AG04450 (cell line): ENCODE results near the gene PTMA. TPM values are rescaled to one million over a fixed set of nuclear protein-coding genes. Genes with fewer than 3 reads are reported as not detected.

ENCODE experiments used
- CTCF ChIA-PET: fragments of 300-600, 350-600 bp; formaldehyde crosslinking; extraction: SDS; loops from one replicate; lab custom pipeline; 2022; ENCODE audit warnings: antibody characterized with exemption, inconsistent platforms; lab: Charles Lee
- POLR2A ChIA-PET: fragments of 350-600 bp; formaldehyde crosslinking; extraction: SDS; loops from one replicate; lab custom pipeline; 2021; ENCODE audit warnings: antibody characterized with exemption, inconsistent platforms; lab: Yijun Ruan, JAX
- DNase-seq: peaks from one replicate; pipeline ENCODE4 v3.0.0-alpha.2; 2011; ENCODE audit warnings: low read depth, low spot score
- H3K27ac ChIP-seq: one replicate; pipeline ENCODE4 v1.5.1; 2012; ENCODE audit warnings: low read depth, low read length, control low read depth
- H3K27me3 ChIP-seq: one replicate; pipeline ENCODE4 v1.6.0; 2012; ENCODE audit warnings: low read length; ENCODE audit not compliant: control insufficient read depth, insufficient read depth
- H3K4me3 ChIP-seq: 2 replicates; pipeline ENCODE4 v1.5.1; 2011; ENCODE audit warnings: mild to moderate bottlenecking, low read depth, low read length, control low read depth
- H3K9me3 ChIP-seq: 2 replicates; pipeline ENCODE4 v1.5.1; 2012; ENCODE audit warnings: low read length; ENCODE audit not compliant: control insufficient read depth, insufficient read depth
- polyA plus RNA-seq: library from polyadenylated mRNA; depleted of rRNA; stranded (reverse); fragments of >200 nt; gene quantifications from 2 replicates; pipeline ENCODE4 v1.2.3, GENCODE V29; 2011
- TF ChIP-seq, protein P1 (sequence below): IDR thresholded peaks from 2 replicates; pipeline ENCODE4 v1.5.1; 2011; ENCODE audit warnings: low read depth, low read length, control low read depth, inconsistent platforms

Gene PTMA
- polyA plus RNA-seq, 1 experiment = 681 TPM

DNA sequence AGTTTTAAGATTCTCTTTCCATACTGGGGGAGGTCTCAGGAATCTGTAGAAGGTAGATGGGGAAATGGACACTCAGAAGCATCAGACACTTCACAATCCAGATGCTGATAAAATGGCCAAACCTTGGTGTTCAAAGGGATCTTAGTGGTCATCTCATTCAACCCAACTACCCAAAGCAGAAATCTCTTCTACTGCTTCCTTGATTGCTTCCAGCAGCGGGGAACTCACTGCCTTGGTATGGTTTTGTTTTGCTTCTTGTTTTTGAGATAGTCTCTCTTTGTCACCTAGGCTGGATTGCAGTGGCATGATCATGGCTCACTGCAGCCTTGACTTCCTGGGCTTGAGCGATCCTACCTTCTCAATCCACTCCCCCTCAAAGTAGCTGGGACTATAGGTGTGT, 39.3 kb upstream of the PTMA start:
- CTCF ChIA-PET = interaction anchor here (5.6 kb wide), 1 partner anchor 7 kb away, joined by 74 read pairs; no protein-coding TSS in a partner anchor
- Histone ChIP-seq H3K27ac (no peak overlapping the region), H3K9me3 (no peaks in the 10 kb centered on the region; the same call in 1 of the 2 replicates), H3K27me3 (no peaks in the 10 kb centered on the region), H3K4me3 (no peak overlapping the region)
- no peak for DNase-seq
- POLR2A ChIA-PET = interaction anchor here (0.9 kb wide), 1 partner anchor 39 kb away, joined by 3 read pairs; the partner anchor contains the start of gene PTMA
- TF ChIP-seq, protein P1, sequence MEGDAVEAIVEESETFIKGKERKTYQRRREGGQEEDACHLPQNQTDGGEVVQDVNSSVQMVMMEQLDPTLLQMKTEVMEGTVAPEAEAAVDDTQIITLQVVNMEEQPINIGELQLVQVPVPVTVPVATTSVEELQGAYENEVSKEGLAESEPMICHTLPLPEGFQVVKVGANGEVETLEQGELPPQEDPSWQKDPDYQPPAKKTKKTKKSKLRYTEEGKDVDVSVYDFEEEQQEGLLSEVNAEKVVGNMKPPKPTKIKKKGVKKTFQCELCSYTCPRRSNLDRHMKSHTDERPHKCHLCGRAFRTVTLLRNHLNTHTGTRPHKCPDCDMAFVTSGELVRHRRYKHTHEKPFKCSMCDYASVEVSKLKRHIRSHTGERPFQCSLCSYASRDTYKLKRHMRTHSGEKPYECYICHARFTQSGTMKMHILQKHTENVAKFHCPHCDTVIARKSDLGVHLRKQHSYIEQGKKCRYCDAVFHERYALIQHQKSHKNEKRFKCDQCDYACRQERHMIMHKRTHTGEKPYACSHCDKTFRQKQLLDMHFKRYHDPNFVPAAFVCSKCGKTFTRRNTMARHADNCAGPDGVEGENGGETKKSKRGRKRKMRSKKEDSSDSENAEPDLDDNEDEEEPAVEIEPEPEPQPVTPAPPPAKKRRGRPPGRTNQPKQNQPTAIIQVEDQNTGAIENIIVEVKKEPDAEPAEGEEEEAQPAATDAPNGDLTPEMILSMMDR = no peak

- no peak overlapping the region for H3K4me3 ChIP-seq
- H3K27ac ChIP-seq = no peak overlapping the region
- TF ChIP-seq, protein P1 = no peak
- no peak for DNase-seq
- H3K9me3 ChIP-seq = no peaks in the 10 kb centered on the region; the same call in 1 of the 2 replicates
- CTCF ChIA-PET = interaction anchor here (0.9 to 7.5 kb wide), 6 partner anchors 9 to 70 kb away, joined by 3 to 256 read pairs (median 5); no protein-coding TSS in a partner anchor
- POLR2A ChIA-PET = interaction anchor here (1.6 kb wide), 1 partner anchor 37 kb away, joined by 9 read pairs; the partner anchor contains the start of gene PTMA
- H3K27me3 ChIP-seq = no peaks in the 10 kb centered on the region
These were observed 36.9 kb upstream of the PTMA start for GRCh38 chr2:231671270-231672050.

DNA sequence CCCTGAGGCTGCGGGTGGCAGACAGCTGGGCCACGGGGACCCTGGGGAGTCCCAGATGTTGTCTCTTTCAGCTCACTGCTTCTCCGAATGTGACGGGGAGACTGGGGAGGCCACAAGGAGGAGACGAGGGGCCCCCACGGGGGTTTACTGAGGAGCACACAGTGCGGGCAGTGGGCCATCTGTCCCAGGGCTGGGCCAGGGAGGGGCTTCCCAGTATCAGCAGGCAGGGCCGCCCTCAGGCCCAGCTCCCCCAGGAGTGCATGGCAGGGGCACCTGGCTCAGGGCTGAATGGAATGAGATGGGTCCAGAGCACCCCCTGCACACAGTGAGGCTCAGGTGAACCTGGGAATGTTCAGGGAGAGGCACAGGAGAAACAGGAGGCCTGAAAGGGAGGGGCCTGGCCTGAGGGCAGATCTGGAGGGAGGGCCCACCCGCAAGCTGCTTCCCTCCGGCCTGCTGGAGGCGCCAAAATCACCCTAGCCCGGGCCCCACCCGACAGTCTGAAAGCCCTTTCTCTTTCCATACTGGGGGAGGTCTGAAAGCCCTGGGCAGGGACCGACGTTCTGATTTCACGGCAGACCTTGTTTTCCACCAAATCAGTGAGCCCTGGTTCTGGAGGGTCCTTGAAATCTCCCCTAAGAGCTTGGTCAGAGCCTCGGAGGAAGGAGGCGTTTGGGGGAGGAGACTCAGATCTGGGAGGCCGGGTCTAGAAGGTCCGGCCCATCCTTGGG, 35.5 kb upstream of the PTMA start:
- no peak for DNase-seq
- ChIA-PET CTCF (interaction anchor here (0.8 to 7.5 kb wide), 13 partner anchors 9 to 99 kb away, joined by 3 to 256 read pairs (median 3); no protein-coding TSS in a partner anchor), POLR2A (interaction anchor here (0.6 to 1.6 kb wide), 4 partner anchors 36 to 209 kb away, joined by 3 to 9 read pairs (median 4); partner anchors contain the start of genes NCL and PTMA)
- TF ChIP-seq, protein P1 = peak; percentile 34
- Histone ChIP-seq H3K27ac (no peak overlapping the region), H3K27me3 (no peaks in the 10 kb centered on the region), H3K9me3 (no peaks in the 10 kb centered on the region; the same call in 1 of the 2 replicates), H3K4me3 (no peak overlapping the region)

DNA sequence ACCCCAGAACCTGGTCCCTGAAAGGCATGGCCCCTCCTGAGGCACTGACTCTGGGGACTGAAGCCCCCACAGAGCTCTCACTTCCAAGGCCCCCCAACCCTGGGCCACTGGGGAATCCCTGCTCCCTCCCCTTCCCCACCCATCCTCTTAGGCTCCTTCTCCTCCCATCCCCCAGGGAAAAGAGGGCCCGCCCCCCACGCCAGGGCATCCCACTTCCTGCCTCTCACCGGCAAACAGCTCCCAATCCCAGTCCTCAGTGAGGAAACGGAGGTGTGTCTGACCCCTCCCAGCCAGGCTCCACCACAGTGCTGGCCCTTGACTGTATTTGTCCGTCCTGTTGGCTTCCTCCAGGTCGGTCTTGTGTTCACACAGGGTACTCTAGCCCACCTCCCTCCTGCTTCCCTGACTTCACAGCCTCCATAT, 35.0 kb upstream of the PTMA start:
- H3K27me3 ChIP-seq = no peaks in the 10 kb centered on the region
- ChIA-PET POLR2A (interaction anchor here (0.5 to 1.6 kb wide), 6 partner anchors 35 to 209 kb away, joined by 3 to 9 read pairs (median 4); partner anchors contain the start of genes NCL and PTMA), CTCF (interaction anchor here (0.8 to 7.5 kb wide), 12 partner anchors 9 to 99 kb away, joined by 3 to 256 read pairs (median 3); no protein-coding TSS in a partner anchor)
- H3K4me3 ChIP-seq = no peak overlapping the region
- H3K27ac ChIP-seq = no peak overlapping the region
- no peak for DNase-seq
- no peaks in the 10 kb centered on the region; the same call in 1 of the 2 replicates for H3K9me3 ChIP-seq
- TF ChIP-seq, protein P1 = no peak
